Measurements from ENCODE around the gene SPRR2D. TPM values are rescaled to one million over a fixed set of nuclear protein-coding genes. Genes with fewer than 3 reads are reported as not detected.

SPRR2D gene
- total and polyA plus RNA-seq, 4 donors: 1.0 to 2.5 TPM; not detected in 2

GRCh38 chr1:153000294-153000693 lies 40.6 kb downstream of the SPRR2D start:
- Histone ChIP-seq H3K36me3 (ENCODE audit: control insufficient read depth in 4 of 4, insufficient read depth in 4 of 4, low read length in 4 of 4) (no peaks in the 10 kb centered on the region), H3K4me3 (no peak overlapping the region), H3K27ac (ENCODE audit: low read depth in 1 of 2, low read length in 1 of 2) (no peak overlapping the region), H3K4me1 (ENCODE audit: control insufficient read depth in 5 of 5, insufficient read depth in 5 of 5, low read length in 5 of 5) (no peaks in the 10 kb centered on the region), H3K27me3 (ENCODE audit: control insufficient read depth in 3 of 3, insufficient read depth in 3 of 3, low read length in 2 of 3) (no peaks in the 10 kb centered on the region), H3K9me3 (ENCODE audit: control insufficient read depth in 4 of 4, insufficient read depth in 3 of 4, low read length in 3 of 4) (peaks cover 0 to 2% (median under 1%) of the 10 kb centered on the region in 4 donors), H3K9ac (ENCODE audit: insufficient read depth in 1 of 2, low read length in 2 of 2) (no peak overlapping the region)
- 83 to 88% methylated on average over 1 of the region's 1 CpG for WGBS, 2 donors
- no peak for TF ChIP-seq CTCF (IDR thresholded peaks at IDR 0.05; ENCODE audit: control extremely low read depth, extremely low read depth)
- DNase-seq: no peak
- no peak for ATAC-seq (ENCODE audit: insufficient read depth, low FRiP score)

- peak in 1 of 3 donors; percentile 4 for DNase-seq
- Histone ChIP-seq H3K4me3 (no peak overlapping the region), H3K27ac (ENCODE audit: low read depth in 1 of 2, low read length in 1 of 2) (no peak overlapping the region), H3K4me1 (ENCODE audit: control insufficient read depth in 5 of 5, insufficient read depth in 5 of 5, low read length in 5 of 5) (no peaks in the 10 kb centered on the region), H3K27me3 (ENCODE audit: control insufficient read depth in 3 of 3, insufficient read depth in 3 of 3, low read length in 2 of 3) (no peaks in the 10 kb centered on the region), H3K36me3 (ENCODE audit: control insufficient read depth in 4 of 4, insufficient read depth in 4 of 4, low read length in 4 of 4) (no peaks in the 10 kb centered on the region), H3K9me3 (ENCODE audit: control insufficient read depth in 4 of 4, insufficient read depth in 3 of 4, low read length in 3 of 4) (peaks cover 0 to 5% (median 1%) of the 10 kb centered on the region in 4 donors), H3K9ac (ENCODE audit: insufficient read depth in 1 of 2, low read length in 2 of 2) (no peak overlapping the region)
- ATAC-seq (ENCODE audit: insufficient read depth, low FRiP score): no peak
- TF ChIP-seq CTCF (IDR thresholded peaks at IDR 0.05; ENCODE audit: control extremely low read depth, extremely low read depth): no peak
- WGBS, 2 donors: 63 to 68% methylated on average over 6 of the region's 6 CpGs
Measured at GRCh38 chr1:152999818-153000217, 41.1 kb downstream of the SPRR2D start.

- no peak overlapping the region for H3K9ac ChIP-seq (ENCODE audit: insufficient read depth in 1 of 2, low read length in 2 of 2)
- no peaks in the 10 kb centered on the region for H3K4me1 ChIP-seq (ENCODE audit: control insufficient read depth in 5 of 5, insufficient read depth in 5 of 5, low read length in 5 of 5)
- H3K9me3 ChIP-seq (ENCODE audit: control insufficient read depth in 4 of 4, insufficient read depth in 3 of 4, low read length in 3 of 4): peaks cover 0 to 5% (median 1%) of the 10 kb centered on the region in 4 donors
- H3K27ac ChIP-seq (ENCODE audit: low read depth in 1 of 2, low read length in 1 of 2): no peak overlapping the region
- H3K27me3 ChIP-seq (ENCODE audit: control insufficient read depth in 3 of 3, insufficient read depth in 3 of 3, low read length in 2 of 3): no peaks in the 10 kb centered on the region
- DNase-seq (no peak), ATAC-seq (ENCODE audit: insufficient read depth, low FRiP score) (no peak)
- H3K36me3 ChIP-seq (ENCODE audit: control insufficient read depth in 4 of 4, insufficient read depth in 4 of 4, low read length in 4 of 4): no peaks in the 10 kb centered on the region
- 76 to 84% methylated on average over 4 of the region's 4 CpGs for WGBS, 2 donors
- no peak overlapping the region for H3K4me3 ChIP-seq
- no peak for TF ChIP-seq CTCF (IDR thresholded peaks at IDR 0.05; ENCODE audit: control extremely low read depth, extremely low read depth)
Measured at GRCh38 chr1:152998476-152998875, 42.4 kb downstream of the SPRR2D start.

GRCh38 chr1:152997901-152998300 lies 43.0 kb downstream of the SPRR2D start:
- DNase-seq: no peak
- 36 to 53% methylated on average over 7 of the region's 7 CpGs for WGBS, 2 donors
- ATAC-seq (ENCODE audit: insufficient read depth, low FRiP score): no peak
- Histone ChIP-seq H3K4me3 (no peak overlapping the region), H3K4me1 (ENCODE audit: control insufficient read depth in 5 of 5, insufficient read depth in 5 of 5, low read length in 5 of 5) (peaks cover 0 to 1% (median 0%) of the 10 kb centered on the region in 5 donors), H3K27me3 (ENCODE audit: control insufficient read depth in 3 of 3, insufficient read depth in 3 of 3, low read length in 2 of 3) (no peaks in the 10 kb centered on the region), H3K36me3 (ENCODE audit: control insufficient read depth in 4 of 4, insufficient read depth in 4 of 4, low read length in 4 of 4) (no peaks in the 10 kb centered on the region), H3K9ac (ENCODE audit: insufficient read depth in 1 of 2, low read length in 2 of 2) (no peak overlapping the region), H3K27ac (ENCODE audit: low read depth in 1 of 2, low read length in 1 of 2) (no peak overlapping the region), H3K9me3 (ENCODE audit: control insufficient read depth in 4 of 4, insufficient read depth in 3 of 4, low read length in 3 of 4) (peaks cover 0 to 5% (median 2%) of the 10 kb centered on the region in 4 donors)
- no peak for TF ChIP-seq CTCF (IDR thresholded peaks at IDR 0.05; ENCODE audit: control extremely low read depth, extremely low read depth)

Measured in lung (tissue), 12 donors.